HG03103 (cell line): ENCODE data around the gene MINAR1.
"Not testable (repeated sequence)": the region's sequence is repeated elsewhere in the genome, so short reads cannot be mapped to it uniquely, and the experiment has no call there.

ENCODE experiments used
- ATAC-seq: cut with Tn5 transposase; IDR thresholded peaks from one replicate; pipeline ENCODE4 v1.9.1; 2021; ENCODE audit warnings: low read depth; ENCODE audit not compliant: unreplicated experiment

MINAR1 gene

GRCh38 chr15:79431636-79432344, at the start of gene MINAR1:
Gene MINAR1 (plus strand): TSS chr15:79432336. CDS start chr15:79456148, 23,812 bp downstream.
- no peak for ATAC-seq

DNA sequence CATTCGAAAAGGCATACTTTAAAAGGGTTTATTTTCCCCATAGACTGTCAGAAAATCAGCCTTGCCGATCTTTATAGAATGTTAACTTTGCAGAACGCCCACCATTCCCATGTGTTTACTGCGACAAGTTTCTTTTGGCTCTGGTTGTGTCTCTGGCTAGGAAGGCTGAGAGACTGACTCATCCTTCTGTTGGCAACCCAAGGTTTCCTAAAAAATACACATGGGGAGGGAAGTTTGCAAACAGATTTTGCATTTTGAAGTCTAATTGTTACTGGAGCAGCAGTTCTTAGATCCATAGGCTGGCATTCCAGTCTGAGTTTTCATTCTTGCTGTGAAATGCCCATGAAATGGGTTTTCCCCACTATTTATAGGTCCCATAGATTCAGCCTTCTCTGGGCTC, 37.9 kb upstream of the MINAR1 start:
- no peak for ATAC-seq

GRCh38 chr15:79396850-79397249, 35.3 kb upstream of the MINAR1 start:
- no peak for ATAC-seq

GRCh38 chr15:79397269-79397910, 34.7 kb upstream of the MINAR1 start:
- ATAC-seq: no peak

DNA sequence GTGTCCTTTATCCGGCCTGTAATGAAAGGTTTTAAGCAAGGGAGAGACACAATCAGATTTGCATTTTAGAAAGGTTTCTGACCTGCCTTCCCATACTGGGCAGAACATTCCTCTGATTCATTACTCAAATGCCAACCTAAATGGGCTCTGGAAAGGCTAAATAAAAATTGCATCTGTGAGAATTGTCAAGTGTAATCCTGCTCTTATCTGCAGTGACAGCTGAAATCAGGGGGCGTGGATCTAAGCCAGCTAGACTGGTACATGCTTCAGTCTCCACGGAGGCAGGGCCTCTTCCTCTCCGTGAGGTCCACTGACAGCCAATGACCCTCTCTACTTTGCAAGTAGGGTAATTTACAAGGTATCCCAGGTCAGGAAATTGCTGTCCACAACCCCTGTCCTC, 32.5 kb upstream of the MINAR1 start:
- no peak for ATAC-seq

- ATAC-seq: no peak
These were observed 31.5 kb upstream of the MINAR1 start for GRCh38 chr15:79400650-79401049.

DNA sequence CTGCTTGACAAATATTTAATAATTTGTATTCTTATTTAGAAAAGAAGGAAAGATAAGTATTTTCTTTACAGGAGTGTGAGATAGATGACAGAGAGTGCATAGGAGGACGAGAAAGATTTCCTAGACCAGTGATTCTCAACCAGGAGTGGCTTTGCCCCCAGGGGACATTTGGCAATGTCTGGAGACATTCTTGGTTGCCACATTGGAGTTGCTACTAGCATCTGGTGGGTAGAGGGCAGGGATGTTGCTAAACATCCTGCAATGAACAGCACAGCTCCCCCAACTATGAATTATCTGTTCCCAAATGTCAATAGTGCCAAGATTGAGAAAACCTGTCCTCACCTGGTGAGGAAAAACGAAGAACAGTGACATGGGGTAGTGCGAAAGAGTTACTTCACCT, 30.8 kb upstream of the MINAR1 start:
- no peak for ATAC-seq

GRCh38 chr15:79402136-79402535, 30.0 kb upstream of the MINAR1 start:
- ATAC-seq: no peak

DNA sequence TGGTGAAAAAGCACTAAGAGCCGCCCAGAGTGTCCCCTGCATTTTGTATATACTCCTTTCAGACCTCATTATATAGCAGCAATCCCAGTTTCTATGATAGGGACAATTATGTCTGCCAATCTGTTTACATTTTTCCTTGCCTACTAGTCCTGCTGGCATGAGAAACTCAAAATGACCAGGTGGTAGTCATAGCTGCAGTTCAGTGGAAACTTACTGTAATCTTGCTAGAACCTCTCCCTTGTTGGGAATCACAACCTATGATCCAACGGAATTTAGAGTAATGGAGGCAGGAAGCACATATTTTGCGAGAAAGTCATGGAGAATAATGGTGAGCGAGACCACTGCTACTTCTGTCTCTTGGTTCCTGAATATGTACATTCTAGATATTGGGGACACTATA, 28.6 kb upstream of the MINAR1 start:
- no peak for ATAC-seq

- ATAC-seq: no peak
These were observed 25.9 kb upstream of the MINAR1 start for GRCh38 chr15:79406210-79406609.

GRCh38 chr15:79408041-79408440, 24.1 kb upstream of the MINAR1 start:
- no peak for ATAC-seq

DNA sequence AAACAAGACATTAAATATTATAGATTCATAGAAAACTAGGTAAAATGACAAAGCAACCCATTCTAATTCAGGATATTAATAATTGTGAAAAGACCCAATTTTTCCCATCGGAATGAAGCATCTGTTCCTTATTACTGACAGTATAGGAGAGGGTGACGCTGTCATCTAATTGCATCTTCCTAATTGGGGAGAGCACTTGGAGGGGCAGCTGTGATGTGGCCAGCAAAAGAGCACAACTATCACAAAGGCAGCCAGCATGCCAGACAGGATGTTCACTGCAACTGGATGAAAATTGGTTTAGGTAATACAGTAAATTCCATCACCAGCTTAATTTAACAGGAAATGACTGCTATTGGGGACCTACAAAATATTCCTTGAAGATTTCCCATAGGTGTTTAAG, 21.9 kb upstream of the MINAR1 start:
- no peak for ATAC-seq

DNA sequence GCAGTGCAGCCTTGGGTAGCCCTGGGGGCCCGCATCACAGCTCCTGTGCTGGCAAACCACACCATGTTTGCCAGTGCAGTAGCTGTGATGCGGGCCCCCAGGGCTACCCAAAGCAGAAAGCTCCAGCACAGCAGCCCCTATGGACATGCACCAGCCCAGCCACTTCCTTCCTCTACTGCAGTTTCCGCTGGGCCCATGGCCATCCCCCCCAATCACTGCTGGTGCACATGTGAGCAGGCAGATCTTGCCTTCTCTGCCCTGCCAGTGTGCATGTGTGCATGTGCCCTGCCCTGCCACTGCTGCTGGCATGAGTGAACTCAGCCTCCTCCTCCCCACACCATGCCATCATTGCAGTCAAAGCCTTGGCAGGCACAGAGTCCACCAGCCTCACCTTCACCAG, 20.1 kb upstream of the MINAR1 start:
- no peak for ATAC-seq

DNA sequence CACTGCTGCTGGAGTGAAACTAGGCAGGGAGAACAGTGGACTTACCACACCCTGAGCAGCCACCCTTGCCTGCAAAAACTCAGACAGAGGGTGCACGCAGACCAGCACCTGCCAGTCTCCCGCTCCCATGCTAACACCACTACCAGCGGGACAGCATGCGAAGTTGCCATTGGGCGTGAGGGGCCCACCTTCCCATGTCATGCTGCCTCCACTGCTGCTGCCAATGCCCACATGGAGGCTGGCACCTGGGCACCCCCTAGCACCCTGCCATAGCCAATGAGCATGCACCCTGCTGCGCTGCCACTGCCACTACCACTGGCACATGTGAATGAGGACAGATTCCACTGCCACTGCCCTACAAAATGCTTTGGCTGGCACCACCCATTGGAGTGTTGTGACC, 19.7 kb upstream of the MINAR1 start:
- no peak for ATAC-seq

DNA sequence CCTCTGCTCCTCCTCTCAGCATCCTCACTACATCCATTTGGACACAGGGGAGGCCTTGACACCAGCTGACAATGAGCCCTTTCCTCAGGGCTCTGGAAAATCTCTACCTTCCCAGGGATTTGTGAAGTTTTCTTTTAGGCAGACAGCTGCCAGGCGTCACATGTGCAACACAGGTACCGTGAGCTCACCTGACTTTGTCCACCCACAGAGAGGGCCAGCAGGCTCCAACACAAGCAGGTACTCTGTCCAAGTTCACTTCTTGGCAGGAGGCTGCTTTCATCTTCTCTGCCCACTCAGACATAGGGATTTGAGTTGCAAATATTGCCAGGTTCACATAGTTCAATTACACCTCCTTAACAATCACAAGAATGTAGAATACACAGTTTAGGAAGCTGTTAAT, 15.3 kb upstream of the MINAR1 start:
- ATAC-seq: no peak

- ATAC-seq: no peak
These were observed 13.3 kb upstream of the MINAR1 start for GRCh38 chr15:79418693-79419279.

GRCh38 chr15:79425591-79426295, 6.4 kb upstream of the MINAR1 start:
- no peak for ATAC-seq

GRCh38 chr15:79426899-79427298, 5.2 kb upstream of the MINAR1 start:
- ATAC-seq: not testable (repeated sequence)

DNA sequence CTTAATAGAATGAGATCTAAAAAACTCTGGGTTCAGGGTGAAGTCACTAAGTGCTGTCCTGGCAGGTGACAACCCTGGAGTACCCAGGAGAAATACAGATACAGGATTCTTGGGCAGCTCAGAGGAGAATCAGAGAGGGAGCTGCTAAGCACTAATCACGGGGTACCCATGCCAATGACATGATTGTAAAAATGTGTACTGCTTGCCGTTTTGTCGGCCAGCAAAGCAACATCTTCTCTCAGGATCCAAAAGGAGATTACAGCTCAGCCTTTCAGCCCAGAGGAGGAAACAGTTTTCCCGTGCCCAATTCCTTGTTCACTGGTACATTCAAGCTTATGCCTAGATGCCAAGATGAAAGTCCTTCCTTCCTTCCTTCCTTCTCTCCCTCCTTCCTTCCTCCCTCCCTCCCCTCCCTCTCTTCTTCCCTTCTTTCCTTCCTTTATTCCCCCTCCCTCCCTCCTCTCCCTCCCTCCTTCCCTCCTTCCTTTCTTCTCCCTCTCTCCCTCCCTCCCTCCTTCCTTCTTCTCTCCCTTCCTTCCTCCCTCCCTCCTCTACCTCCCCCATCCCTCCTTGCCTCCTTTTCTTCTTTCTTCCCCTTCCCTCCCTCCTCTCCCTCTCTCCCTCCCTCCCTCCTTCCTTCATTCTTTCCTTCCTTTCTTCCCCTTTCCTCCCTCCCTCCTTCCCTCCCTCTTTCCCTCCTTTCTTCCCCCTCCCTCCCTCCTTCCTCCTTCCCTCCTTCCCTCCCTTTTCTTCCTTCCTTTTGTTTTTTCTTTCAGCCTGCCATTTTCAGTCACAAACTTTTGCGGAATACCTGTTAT, 4.1 kb upstream of the MINAR1 start:
- no peak for ATAC-seq

- ATAC-seq: no peak
These were observed 1.1 kb upstream of the MINAR1 start for GRCh38 chr15:79430901-79431635.
